Measurements from ENCODE around the gene AFF1.

- TF ChIP-seq CTCF (IDR thresholded peaks at IDR 0.05; ENCODE audit: low read length) = no peak
- TF ChIP-seq EZH2 (optimal IDR thresholded peaks at IDR 0.05; ENCODE audit: low read depth, low read length) = no peak
- TF ChIP-seq EZH2phosphoT487 (IDR thresholded peaks at IDR 0.05; ENCODE audit: low read length) = no peak
Observed at GRCh38 chr4:86919561-86920223, 15.1 kb upstream of the AFF1 start.
